Psoas muscle (tissue), 8 donors: ENCODE results near the gene ADSS1. TPM values are rescaled to one million over a fixed set of nuclear protein-coding genes. Genes with fewer than 3 reads are reported as not detected.

Experiments
- ATAC-seq, 4 donors: fragments of 200-7000 bp; cut with Tn5 transposase; one replicate each; pipeline ENCODE4 v1.9.1; 2020; ENCODE audit warnings: moderate library complexity in 3 of 4, mild to moderate bottlenecking in 2 of 4
- DNase-seq, 2 donors: peaks; one replicate each; pipeline ENCODE4 v3.0.0-alpha.2; 2020
- H3K27ac ChIP-seq: fragments of 200-600 bp; one replicate; pipeline ENCODE4 v1.8.0; 2022
- H3K27me3 ChIP-seq, 3 donors: fragments of 200-600 bp in 1 of 3; one replicate each; pipeline versions ENCODE4 v1.6.1 to v1.8.0; 2013 to 2022; ENCODE audit warnings: low read length in 2 of 3, mild to moderate bottlenecking in 2 of 3, moderate library complexity in 1 of 3; ENCODE audit not compliant: insufficient read depth in 3 of 3
- H3K36me3 ChIP-seq, 2 donors: fragments of 200-600 bp in 1 of 2; one replicate each; pipeline versions ENCODE4 v1.6.1 to v1.8.0; 2013 to 2022; ENCODE audit warnings: low read depth in 1 of 2, mild to moderate bottlenecking in 1 of 2, moderate library complexity in 1 of 2; ENCODE audit not compliant: insufficient read depth in 1 of 2
- H3K4me1 ChIP-seq: fragments of 200-600 bp; one replicate; pipeline ENCODE4 v1.8.0; 2022
- H3K4me3 ChIP-seq: fragments of 200-600 bp; one replicate; pipeline ENCODE4 v1.8.0; 2022; ENCODE audit warnings: mild to moderate bottlenecking
- H3K9me3 ChIP-seq: fragments of 200-600 bp; one replicate; pipeline ENCODE4 v1.8.0; 2022
- WGBS, 3 donors: extraction: QIAGEN DNeasy Blood & Tissue Kit; methylation state at CpG; one replicate each; pipeline versions ENCODE4 v1.1.6 to v1.1.7; 2013; 5-methylcytosine and 5-hydroxymethylcytosine counted together
- intact Hi-C, 2 donors: fragments of 100-400 bp; cut with DNase I; formaldehyde crosslinking; loops; one replicate each; pipeline versions ENCODE4 v1.11.0 to v1.14.2; 2022
- polyA plus RNA-seq, 3 donors: library from polyadenylated mRNA; stranded (reverse); fragments of 200-250 nt; gene quantifications; one replicate each; pipeline ENCODE4 v1.2.3, GENCODE V29; 2013
- total RNA-seq, 4 donors: library from RNA; stranded (reverse); fragmentation: NEBNext Ultra II Directional in 2 of 4; extraction: Animal tissue kit (Norgen Biotek cat#: 25700) in 2 of 4; gene quantifications; one replicate each; pipeline versions ENCODE4 v1.2.1 to v1.2.4, GENCODE V29; 2021 to 2023
- TF ChIP-seq, protein P1 (sequence below): fragments of 200-600 bp; IDR thresholded peaks from one replicate; pipeline ENCODE4 v1.8.0; 2022; ENCODE audit warnings: antibody characterized with exemption
- donor health status: healthy with polysubstance abuse.
- donor health status: DM: no; HTN: no; CAD: no; lungs with moderate emphysema.
- donor health status: Bipolar disorder and iron deficiency.
- donor health status: healthy.
- donor health status: DM: yes; HTN: yes; CAD: no.
- donor health status: DM: no; HTN: no; CAD: no.
- donor health status: DM: no; HTN: no; CAD: no.
- donor health status: DM: yes; HTN: yes; CAD: no.

The ADSS1 gene
- total and polyA plus RNA-seq, 7 donors: 187 to 394 (median 300) TPM

- H3K27ac ChIP-seq: no peak overlapping the region
- DNase-seq: no peak
- WGBS, 3 donors: 72 to 80% (median 76%) methylated on average over 25 to 26 of the region's 26 CpGs
Measured at GRCh38 chr14:104693482-104694431, 30.3 kb upstream of the ADSS1 start.

DNA sequence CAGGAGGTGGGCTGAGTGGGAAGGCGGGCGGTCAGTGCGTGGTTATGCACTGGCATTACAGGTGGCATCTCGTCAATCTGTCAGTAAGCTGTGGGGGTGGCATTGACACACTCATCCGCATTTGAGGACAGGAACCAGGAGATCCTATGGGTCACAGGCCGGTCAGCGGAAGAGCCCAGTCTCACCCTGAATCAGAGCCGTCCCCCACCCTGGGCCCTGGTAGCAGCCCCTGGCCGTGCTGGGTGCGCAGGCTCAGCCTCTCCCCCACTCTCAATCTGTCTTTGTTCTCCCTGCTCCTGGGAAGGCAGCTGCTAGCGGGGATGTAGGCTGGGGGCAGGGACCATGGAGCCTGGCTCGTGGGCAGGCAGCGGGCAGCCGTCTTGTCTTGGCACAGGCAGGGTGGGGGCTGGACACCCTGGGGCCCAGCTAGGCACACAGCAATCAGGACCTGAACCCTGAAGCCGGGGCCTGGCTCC is 29.5 kb upstream of the ADSS1 start:
- DNase-seq (no peak), ATAC-seq (no peak)
- H3K4me1 ChIP-seq: peaks cover 42% of the 10 kb centered on the region
- no peak overlapping the region for H3K4me3 ChIP-seq
- no peaks in the 10 kb centered on the region for H3K36me3 ChIP-seq
- intact Hi-C loops: loop anchor here in 1 of 2 donors (5.0 kb wide), 1 partner anchor 42 kb away; no protein-coding TSS in a partner anchor
- no peaks in the 10 kb centered on the region for H3K27me3 ChIP-seq
- 70 to 79% (median 73%) methylated on average over 14 to 15 of the region's 15 CpGs for WGBS, 3 donors
- TF ChIP-seq, protein P1, sequence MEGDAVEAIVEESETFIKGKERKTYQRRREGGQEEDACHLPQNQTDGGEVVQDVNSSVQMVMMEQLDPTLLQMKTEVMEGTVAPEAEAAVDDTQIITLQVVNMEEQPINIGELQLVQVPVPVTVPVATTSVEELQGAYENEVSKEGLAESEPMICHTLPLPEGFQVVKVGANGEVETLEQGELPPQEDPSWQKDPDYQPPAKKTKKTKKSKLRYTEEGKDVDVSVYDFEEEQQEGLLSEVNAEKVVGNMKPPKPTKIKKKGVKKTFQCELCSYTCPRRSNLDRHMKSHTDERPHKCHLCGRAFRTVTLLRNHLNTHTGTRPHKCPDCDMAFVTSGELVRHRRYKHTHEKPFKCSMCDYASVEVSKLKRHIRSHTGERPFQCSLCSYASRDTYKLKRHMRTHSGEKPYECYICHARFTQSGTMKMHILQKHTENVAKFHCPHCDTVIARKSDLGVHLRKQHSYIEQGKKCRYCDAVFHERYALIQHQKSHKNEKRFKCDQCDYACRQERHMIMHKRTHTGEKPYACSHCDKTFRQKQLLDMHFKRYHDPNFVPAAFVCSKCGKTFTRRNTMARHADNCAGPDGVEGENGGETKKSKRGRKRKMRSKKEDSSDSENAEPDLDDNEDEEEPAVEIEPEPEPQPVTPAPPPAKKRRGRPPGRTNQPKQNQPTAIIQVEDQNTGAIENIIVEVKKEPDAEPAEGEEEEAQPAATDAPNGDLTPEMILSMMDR: no peak
- no peak overlapping the region for H3K27ac ChIP-seq
- H3K9me3 ChIP-seq: no peaks in the 10 kb centered on the region

More at GRCh38 chr14:104693482-104694431, 30.3 kb upstream of the ADSS1 start:
- Histone ChIP-seq H3K4me3 (no peak overlapping the region), H3K9me3 (no peaks in the 10 kb centered on the region), H3K36me3 (no peaks in the 10 kb centered on the region), H3K4me1 (peaks cover 45% of the 10 kb centered on the region), H3K27me3 (no peaks in the 10 kb centered on the region)
- no peak for ATAC-seq
- TF ChIP-seq, protein P1: no peak
- intact Hi-C loops: loop anchor here in 1 of 2 donors (5.0 kb wide), 1 partner anchor 41 kb away; no protein-coding TSS in a partner anchor

DNA sequence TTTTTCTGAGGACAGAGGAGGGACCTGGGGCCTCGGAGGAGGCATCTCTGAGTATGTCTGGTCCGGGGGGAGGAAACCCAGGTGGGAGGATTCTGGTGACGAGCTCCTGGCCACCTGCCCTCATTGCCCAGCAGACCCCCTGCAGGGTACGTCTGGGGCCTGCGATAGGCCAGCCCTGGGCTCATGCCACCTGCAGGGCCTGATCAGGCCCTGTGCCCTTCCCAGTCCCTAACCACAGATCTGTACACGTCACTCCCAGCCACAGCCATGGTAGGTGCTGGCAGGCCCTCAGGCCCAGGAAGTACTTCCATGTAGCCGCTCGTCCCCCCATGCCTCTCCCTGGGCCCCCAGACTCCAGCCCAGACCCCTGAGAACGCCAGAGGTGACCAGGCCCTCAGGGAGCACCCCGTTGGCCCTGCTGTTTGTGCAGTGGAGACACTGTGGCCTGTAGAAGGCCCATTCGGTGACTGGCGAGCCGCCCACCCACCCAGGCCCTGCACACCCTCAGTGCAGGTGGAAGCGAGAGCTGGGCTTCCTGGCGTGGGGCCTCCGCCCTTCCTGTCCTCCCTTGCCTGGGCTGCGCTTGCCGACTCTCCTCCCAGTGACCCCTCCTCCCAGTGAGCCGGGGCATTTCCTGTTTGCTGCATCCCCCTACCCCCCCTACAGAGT is 28.9 kb upstream of the ADSS1 start:
- intact Hi-C loops: loop anchor here in 1 of 2 donors (5.0 kb wide), 1 partner anchor 43 kb away; no protein-coding TSS in a partner anchor
- no peak overlapping the region for H3K27ac ChIP-seq
- ATAC-seq: no peak
- no peaks in the 10 kb centered on the region for H3K27me3 ChIP-seq
- TF ChIP-seq, protein P1: no peak
- H3K4me3 ChIP-seq: no peak overlapping the region
- H3K9me3 ChIP-seq: no peaks in the 10 kb centered on the region
- DNase-seq: no peak
- 56 to 77% (median 68%) methylated on average over 12 to 19 of the region's 19 CpGs for WGBS, 3 donors
- H3K36me3 ChIP-seq: no peaks in the 10 kb centered on the region
- H3K4me1 ChIP-seq: peaks cover 39% of the 10 kb centered on the region

GRCh38 chr14:104695660-104696000 is 28.4 kb upstream of the ADSS1 start:
- TF ChIP-seq, protein P1: no peak
- 66 to 80% (median 67%) methylated on average over 6 of the region's 6 CpGs for WGBS, 3 donors
- Histone ChIP-seq H3K27me3 (no peaks in the 10 kb centered on the region), H3K4me1 (peaks cover 34% of the 10 kb centered on the region), H3K9me3 (no peaks in the 10 kb centered on the region), H3K4me3 (no peak overlapping the region), H3K27ac (no peak overlapping the region), H3K36me3 (no peaks in the 10 kb centered on the region)
- ATAC-seq: peak in 1 of 4 donors; percentile 16
- no peak for DNase-seq
- intact Hi-C loops: no loop called here
